ENCODE results near the gene N4BP2.

GRCh38 chr4:40119344-40119743 is 62.7 kb downstream of the N4BP2 start:
- TF ChIP-seq CTCF (conservative IDR thresholded peaks at IDR 0.05): no peak
- TF ChIP-seq ZFX (IDR thresholded peaks at IDR 0.05): no peak

Measured in C4-2B (cell line).